ENCODE results near the gene CD200R1.

CD200R1 gene

GRCh38 chr3:112884678-112885290 is 90.1 kb downstream of the CD200R1 start:
- DNase-seq = no peak

- DNase-seq = no peak
Measured at GRCh38 chr3:112881891-112882290, 93.0 kb downstream of the CD200R1 start.

GRCh38 chr3:112875561-112875960 is 99.3 kb downstream of the CD200R1 start:
- no peak for DNase-seq

GRCh38 chr3:112874725-112875124 is 100.2 kb downstream of the CD200R1 start:
- no peak for DNase-seq

GRCh38 chr3:112873632-112874031 is 101.3 kb downstream of the CD200R1 start:
- DNase-seq = no peak

GRCh38 chr3:112871735-112872134 is 103.2 kb downstream of the CD200R1 start:
- no peak for DNase-seq
